Thoracic aorta (tissue), 2 donors: ENCODE data around the gene TRIP10. TPM values are rescaled to one million over a fixed set of nuclear protein-coding genes. Genes with fewer than 3 reads are reported as not detected.

Experiments
- ATAC-seq: fragments of 150-250 bp; one replicate; pipeline ENCODE4 v1.8.0; 2017; ENCODE audit warnings: low read depth; ENCODE audit not compliant: insufficient number of reproducible peaks, low FRiP score
- DNase-seq: peaks from one replicate; pipeline ENCODE4 v3.0.0-alpha.2; 2020; ENCODE audit warnings: low spot score
- H3K27ac ChIP-seq, 2 donors: fragments of 200-600 bp; sonication (generic); 1 replicate in 1 of 2; 2 replicates in 1 of 2; pipeline ENCODE4 v1.5.1; 2016; ENCODE audit warnings: mild to moderate bottlenecking in 2 of 2, moderate library complexity in 2 of 2
- H3K27me3 ChIP-seq: fragments of 200-600 bp; sonication (generic); replicated peaks from 2 replicates; pipeline ENCODE4 v1.6.0; 2016; ENCODE audit warnings: mild to moderate bottlenecking; ENCODE audit not compliant: insufficient read depth
- H3K36me3 ChIP-seq: fragments of 200-600 bp; sonication (generic); one replicate; pipeline ENCODE4 v1.5.1; 2016
- H3K4me1 ChIP-seq, 2 donors: fragments of 200-600 bp; sonication (generic); 1 replicate in 1 of 2; 2 replicates in 1 of 2; pipeline versions ENCODE4 v1.5.1 to v1.6.0; 2016; ENCODE audit warnings: low read depth in 2 of 2, mild to moderate bottlenecking in 1 of 2; ENCODE audit not compliant: control insufficient read depth in 1 of 2
- H3K4me3 ChIP-seq: fragments of 200-600 bp; sonication (generic); 2 replicates; pipeline ENCODE4 v1.5.1; 2016; ENCODE audit warnings: mild to moderate bottlenecking
- H3K9me3 ChIP-seq: fragments of 200-600 bp; sonication (generic); 2 replicates; pipeline ENCODE4 v1.5.1; 2016
- total RNA-seq, 2 donors: library from RNA; depleted of rRNA; stranded (reverse); fragments of >200 nt; gene quantifications; one replicate each; pipeline versions ENCODE4 v1.1.0 to v1.2.3, GENCODE V29; 2016
- TF ChIP-seq, protein P1 (sequence below): fragments of 200-600 bp; sonication (generic); IDR thresholded peaks from one replicate; pipeline ENCODE4 v1.5.1; 2019; ENCODE audit warnings: antibody characterized with exemption

Gene TRIP10
- total RNA-seq, 2 donors from 2014 or later = 98.2 to 105 TPM

DNA sequence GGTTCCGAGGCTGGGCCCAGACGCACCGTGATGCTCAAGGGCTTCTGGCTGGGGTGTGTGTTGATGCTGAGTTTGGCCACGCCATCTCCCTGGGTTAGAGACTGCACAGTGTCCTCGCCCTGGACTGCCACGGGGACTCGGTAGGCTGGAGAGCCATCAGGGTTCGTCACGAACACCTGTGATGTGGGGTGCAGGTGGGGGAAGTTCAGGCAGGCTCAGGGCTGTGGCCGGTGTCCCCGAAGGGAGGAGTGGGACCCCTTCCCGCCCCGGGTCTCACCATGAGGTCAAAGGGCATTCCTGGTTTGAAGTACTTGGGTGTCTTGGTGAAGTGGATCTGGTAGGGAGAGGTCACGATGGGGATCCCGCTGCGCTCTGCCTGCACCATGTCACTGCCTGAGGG, 27.2 kb upstream of the TRIP10 start:
- Histone ChIP-seq H3K36me3 (no peaks in the 10 kb centered on the region), H3K27ac (no peak overlapping the region), H3K4me1 (no peaks in the 10 kb centered on the region), H3K27me3 (no peaks in the 10 kb centered on the region), H3K9me3 (no peaks in the 10 kb centered on the region), H3K4me3 (no peak overlapping the region)
- ATAC-seq (no peak), DNase-seq (no peak)
- TF ChIP-seq, protein P1, sequence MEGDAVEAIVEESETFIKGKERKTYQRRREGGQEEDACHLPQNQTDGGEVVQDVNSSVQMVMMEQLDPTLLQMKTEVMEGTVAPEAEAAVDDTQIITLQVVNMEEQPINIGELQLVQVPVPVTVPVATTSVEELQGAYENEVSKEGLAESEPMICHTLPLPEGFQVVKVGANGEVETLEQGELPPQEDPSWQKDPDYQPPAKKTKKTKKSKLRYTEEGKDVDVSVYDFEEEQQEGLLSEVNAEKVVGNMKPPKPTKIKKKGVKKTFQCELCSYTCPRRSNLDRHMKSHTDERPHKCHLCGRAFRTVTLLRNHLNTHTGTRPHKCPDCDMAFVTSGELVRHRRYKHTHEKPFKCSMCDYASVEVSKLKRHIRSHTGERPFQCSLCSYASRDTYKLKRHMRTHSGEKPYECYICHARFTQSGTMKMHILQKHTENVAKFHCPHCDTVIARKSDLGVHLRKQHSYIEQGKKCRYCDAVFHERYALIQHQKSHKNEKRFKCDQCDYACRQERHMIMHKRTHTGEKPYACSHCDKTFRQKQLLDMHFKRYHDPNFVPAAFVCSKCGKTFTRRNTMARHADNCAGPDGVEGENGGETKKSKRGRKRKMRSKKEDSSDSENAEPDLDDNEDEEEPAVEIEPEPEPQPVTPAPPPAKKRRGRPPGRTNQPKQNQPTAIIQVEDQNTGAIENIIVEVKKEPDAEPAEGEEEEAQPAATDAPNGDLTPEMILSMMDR = no peak

DNA sequence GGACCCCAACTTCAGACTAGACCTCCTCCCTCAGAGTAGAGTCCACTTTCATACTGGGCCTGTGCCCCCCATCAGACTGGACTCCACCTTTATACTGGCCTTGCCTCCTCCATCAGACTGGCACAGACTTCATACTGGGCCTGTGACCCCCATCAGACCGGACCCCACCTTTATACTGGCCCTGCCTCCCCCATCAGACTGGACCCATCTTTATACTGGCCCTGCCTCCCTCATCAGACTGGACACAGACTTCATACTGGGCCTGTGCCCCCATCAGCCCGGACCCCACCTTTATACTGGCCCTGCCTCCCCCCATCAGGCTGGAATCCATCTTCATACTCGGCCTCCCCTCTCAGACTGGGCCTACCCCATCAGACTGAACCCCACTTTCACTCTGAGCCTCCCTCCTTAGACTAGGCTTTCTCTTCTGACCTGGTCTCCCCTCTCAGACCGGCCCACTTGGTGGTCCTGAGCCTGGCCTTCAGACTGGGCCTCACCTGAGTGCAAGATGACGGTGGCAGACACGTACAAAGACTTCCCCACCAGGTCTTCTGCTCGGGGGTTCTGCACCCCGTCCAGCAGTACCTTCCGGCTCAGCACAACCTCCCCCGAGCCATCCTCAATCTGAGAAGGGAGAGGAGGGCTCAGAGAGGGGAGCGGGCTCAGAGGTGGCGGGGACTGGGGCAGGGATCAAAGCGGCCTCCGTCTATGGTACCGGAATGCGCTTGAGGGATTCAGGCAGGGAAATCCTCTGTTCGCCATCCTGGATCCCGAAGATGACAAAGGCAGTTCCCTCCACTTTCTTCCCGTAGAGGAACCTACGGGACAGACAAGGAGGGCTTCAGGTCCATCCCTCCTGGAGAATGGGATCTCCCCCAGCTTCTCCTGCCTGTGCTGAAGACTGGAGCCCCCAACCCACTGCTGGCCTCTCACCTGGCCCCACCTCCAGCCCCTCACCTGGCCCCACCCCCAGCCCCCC, 26.5 kb upstream of the TRIP10 start:
- Histone ChIP-seq H3K9me3 (no peaks in the 10 kb centered on the region), H3K4me3 (no peak overlapping the region), H3K36me3 (no peaks in the 10 kb centered on the region), H3K4me1 (no peaks in the 10 kb centered on the region), H3K27ac (no peak overlapping the region), H3K27me3 (no peaks in the 10 kb centered on the region)
- DNase-seq (no peak), ATAC-seq (no peak)
- TF ChIP-seq, protein P1 = no peak

GRCh38 chr19:6713773-6714692, 25.4 kb upstream of the TRIP10 start:
- Histone ChIP-seq H3K27me3 (no peaks in the 10 kb centered on the region), H3K4me1 (no peaks in the 10 kb centered on the region), H3K27ac (no peak overlapping the region), H3K4me3 (no peak overlapping the region), H3K36me3 (no peaks in the 10 kb centered on the region), H3K9me3 (no peaks in the 10 kb centered on the region)
- no peak for DNase-seq
- no peak for ATAC-seq
- TF ChIP-seq, protein P1 = no peak

GRCh38 chr19:6714749-6715555, 24.5 kb upstream of the TRIP10 start:
- no peak overlapping the region for H3K4me3 ChIP-seq
- DNase-seq = no peak
- H3K4me1 ChIP-seq = no peaks in the 10 kb centered on the region
- H3K9me3 ChIP-seq = no peaks in the 10 kb centered on the region
- TF ChIP-seq, protein P1 = no peak
- H3K27me3 ChIP-seq = no peaks in the 10 kb centered on the region
- ATAC-seq = no peak
- H3K36me3 ChIP-seq = no peaks in the 10 kb centered on the region
- no peak overlapping the region for H3K27ac ChIP-seq
